ENCODE results near the gene NUP58. TPM values are rescaled to one million over a fixed set of nuclear protein-coding genes. Genes with fewer than 3 reads are reported as not detected.

Gene NUP58
- total and polyA plus RNA-seq, 9 of the 15 experiments (the other 6 are each of a cell fraction or from before 2014, with no cell fraction given) = 12.5 to 98.0 (median 42.6) TPM

- TF ChIP-seq RBM25 (IDR thresholded peaks at IDR 0.05; ENCODE audit: low read depth, low read length, severe bottlenecking) (no peak), PHF8 (IDR thresholded peaks at IDR 0.05; ENCODE audit: borderline replicate concordance, low read length) (peak; percentile 83; the same call in 1 of the 2 replicates), ZBTB11 (CRISPR knock-in tag; IDR thresholded peaks at IDR 0.05) (peak in 2 of 3 experiments; percentile 50 to 75; a peak in 3 of 6 replicates), SP1 (CRISPR knock-in tag; IDR thresholded peaks at IDR 0.05) (no peak), NFXL1 (CRISPR knock-in tag; IDR thresholded peaks at IDR 0.05) (no peak), ZBTB40 (IDR thresholded peaks at IDR 0.05) (peak; percentile 61), ZBTB40 (CRISPR knock-in tag; IDR thresholded peaks at IDR 0.05) (no peak), MNT (conservative IDR thresholded peaks at IDR 0.05) (peak; percentile 49 to 81; a peak in 3 of 4 replicates), HMG20A (CRISPR knock-in tag; conservative IDR thresholded peaks at IDR 0.05) (no peak), NRF1 (conservative IDR thresholded peaks at IDR 0.05 in 1 of 2, IDR thresholded peaks at IDR 0.05 in 1 of 2) (peak; percentile 83 to 86)
These were observed at the start of gene NUP58 (continued) for GRCh38 chr13:25301347-25302113.
